ENCODE data around the gene UGT1A5.
"Not testable (repeated sequence)": the region's sequence is repeated elsewhere in the genome, so short reads cannot be mapped to it uniquely, and the experiment has no call there.

The UGT1A5 gene

DNA sequence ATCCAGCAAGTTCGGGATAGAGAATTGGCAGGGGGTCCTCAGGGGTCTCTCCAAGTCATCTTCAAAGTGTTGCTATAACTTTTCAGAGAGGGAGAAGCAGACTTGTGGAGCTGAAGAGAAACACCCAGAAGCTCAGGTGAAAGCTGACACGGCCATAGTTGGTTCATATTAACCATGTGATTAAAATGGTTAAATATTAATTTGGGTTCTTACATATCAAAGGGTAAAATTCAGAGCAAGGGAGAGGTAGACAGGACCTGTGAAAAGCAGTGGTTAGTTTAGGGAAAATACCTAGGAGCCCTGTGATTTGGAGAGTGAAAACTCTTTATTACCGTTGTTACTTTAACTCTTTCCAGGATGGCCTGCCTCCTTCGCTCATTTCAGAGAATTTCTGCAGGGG, 20.1 kb upstream of the UGT1A5 start, which contains the start of gene UGT1A6:
TSS of gene UGT1A6 (plus strand) at position 243 of the 400 bp plus-strand sequence. CDS start at position 358, 115 bp downstream.
- no peaks in the 10 kb centered on the region for H3K4me1 ChIP-seq (ENCODE audit: control insufficient read depth in 5 of 5, insufficient read depth in 5 of 5, low read length in 5 of 5)
- no peak within 1 kb of the TSS for H3K4me3 ChIP-seq (ENCODE audit: low read depth in 1 of 5, low read length in 5 of 5)
- no peaks in the 10 kb centered on the region for H3K9me3 ChIP-seq (ENCODE audit: control insufficient read depth in 5 of 5, low read length in 5 of 5)
- no peak within 1 kb of the TSS for H3K9ac ChIP-seq (ENCODE audit: low read length in 5 of 5)
- H3K27ac ChIP-seq (ENCODE audit: low read depth, low read length), result no peak within 1 kb of the TSS
- no peaks in the 10 kb centered on the region for H3K27me3 ChIP-seq (ENCODE audit: control insufficient read depth in 5 of 5, insufficient read depth in 4 of 5, low read length in 5 of 5)
- no peaks in the 10 kb centered on the region for H3K36me3 ChIP-seq (ENCODE audit: control insufficient read depth in 5 of 5, insufficient read depth in 5 of 5, low read length in 5 of 5)

GRCh38 chr2:233693963-233694362, 18.7 kb upstream of the UGT1A5 start:
- no peaks in the 10 kb centered on the region for H3K4me1 ChIP-seq (ENCODE audit: control insufficient read depth in 5 of 5, insufficient read depth in 5 of 5, low read length in 5 of 5)
- no peak overlapping the region for H3K27ac ChIP-seq (ENCODE audit: low read depth, low read length)
- no peak overlapping the region for H3K4me3 ChIP-seq (ENCODE audit: low read depth in 1 of 5, low read length in 5 of 5)
- no peak overlapping the region for H3K9ac ChIP-seq (ENCODE audit: low read length in 5 of 5)
- no peaks in the 10 kb centered on the region for H3K27me3 ChIP-seq (ENCODE audit: control insufficient read depth in 5 of 5, insufficient read depth in 4 of 5, low read length in 5 of 5)
- no peaks in the 10 kb centered on the region for H3K36me3 ChIP-seq (ENCODE audit: control insufficient read depth in 5 of 5, insufficient read depth in 5 of 5, low read length in 5 of 5)
- H3K9me3 ChIP-seq (ENCODE audit: control insufficient read depth in 5 of 5, low read length in 5 of 5), result no peaks in the 10 kb centered on the region

DNA sequence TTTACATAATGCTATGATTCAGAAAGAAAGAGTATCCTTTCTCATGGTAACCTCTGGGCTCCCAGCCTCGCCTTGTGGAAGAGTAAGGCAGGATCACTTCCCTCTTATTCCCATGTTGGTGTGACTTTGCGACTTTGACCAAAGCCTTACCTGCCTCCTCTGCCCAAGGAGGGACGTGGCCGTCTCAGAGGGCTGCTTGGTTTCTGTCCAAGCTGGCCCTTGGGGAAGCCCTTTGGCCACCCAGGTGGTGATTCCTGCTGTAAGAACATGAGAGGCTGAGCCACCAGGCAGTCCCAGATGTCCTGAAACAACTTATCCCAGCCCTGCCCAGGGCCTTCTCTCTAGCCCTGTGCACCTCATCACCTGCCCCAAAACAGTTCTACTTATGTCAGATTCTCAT, 14.0 kb upstream of the UGT1A5 start:
- Histone ChIP-seq H3K9ac (ENCODE audit: low read length in 5 of 5) (no peak overlapping the region), H3K4me3 (ENCODE audit: low read depth in 1 of 5, low read length in 5 of 5) (no peak overlapping the region), H3K9me3 (ENCODE audit: control insufficient read depth in 5 of 5, low read length in 5 of 5) (no peaks in the 10 kb centered on the region), H3K27ac (ENCODE audit: low read depth, low read length) (no peak overlapping the region), H3K27me3 (ENCODE audit: control insufficient read depth in 5 of 5, insufficient read depth in 4 of 5, low read length in 5 of 5) (no peaks in the 10 kb centered on the region), H3K4me1 (ENCODE audit: control insufficient read depth in 5 of 5, insufficient read depth in 5 of 5, low read length in 5 of 5) (no peaks in the 10 kb centered on the region), H3K36me3 (ENCODE audit: control insufficient read depth in 5 of 5, insufficient read depth in 5 of 5, low read length in 5 of 5) (no peaks in the 10 kb centered on the region)

GRCh38 chr2:233699424-233700027, 13.2 kb upstream of the UGT1A5 start:
- H3K9me3 ChIP-seq (ENCODE audit: control insufficient read depth in 5 of 5, low read length in 5 of 5), result no peaks in the 10 kb centered on the region
- H3K9ac ChIP-seq (ENCODE audit: low read length in 5 of 5), result no peak overlapping the region

GRCh38 chr2:233700028-233700635, 12.6 kb upstream of the UGT1A5 start:
- H3K27me3 ChIP-seq (ENCODE audit: control insufficient read depth in 5 of 5, insufficient read depth in 4 of 5, low read length in 5 of 5), result no peaks in the 10 kb centered on the region

More at GRCh38 chr2:233699424-233700027, 13.2 kb upstream of the UGT1A5 start:
- H3K36me3 ChIP-seq (ENCODE audit: control insufficient read depth in 5 of 5, insufficient read depth in 5 of 5, low read length in 5 of 5), result no peaks in the 10 kb centered on the region
- H3K4me1 ChIP-seq (ENCODE audit: control insufficient read depth in 5 of 5, insufficient read depth in 5 of 5, low read length in 5 of 5), result no peaks in the 10 kb centered on the region
- H3K27ac ChIP-seq (ENCODE audit: low read depth, low read length), result no peak overlapping the region
- H3K4me3 ChIP-seq (ENCODE audit: low read depth in 1 of 5, low read length in 5 of 5), result no peak overlapping the region
- no peaks in the 10 kb centered on the region for H3K27me3 ChIP-seq (ENCODE audit: control insufficient read depth in 5 of 5, insufficient read depth in 4 of 5, low read length in 5 of 5)

DNA sequence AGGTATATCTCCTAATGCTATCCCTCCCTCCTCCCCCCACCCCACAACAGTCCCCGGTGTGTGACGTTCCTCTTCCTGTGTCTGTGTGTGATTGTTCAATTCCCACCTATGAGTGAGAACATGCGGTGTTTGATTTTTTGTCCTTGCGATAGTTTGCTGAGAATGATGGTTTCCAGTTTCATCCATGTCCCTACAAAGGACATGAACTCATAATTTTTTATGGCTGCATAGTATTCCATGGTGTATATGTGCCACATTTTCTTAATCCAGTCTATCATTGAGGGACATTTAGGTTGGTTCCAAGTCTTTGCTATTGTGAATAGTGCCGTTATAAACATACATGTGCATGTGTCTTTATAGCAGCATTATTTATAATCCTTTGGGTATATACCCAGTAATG, 11.9 kb upstream of the UGT1A5 start:
- not testable (repeated sequence) for H3K9me3 ChIP-seq (ENCODE audit: control insufficient read depth in 5 of 5, low read length in 5 of 5); H3K9ac ChIP-seq (ENCODE audit: low read length in 5 of 5); H3K4me1 ChIP-seq (ENCODE audit: control insufficient read depth in 5 of 5, insufficient read depth in 5 of 5, low read length in 5 of 5); H3K27ac ChIP-seq (ENCODE audit: low read depth, low read length); H3K36me3 ChIP-seq (ENCODE audit: control insufficient read depth in 5 of 5, insufficient read depth in 5 of 5, low read length in 5 of 5); H3K27me3 ChIP-seq (ENCODE audit: control insufficient read depth in 5 of 5, insufficient read depth in 4 of 5, low read length in 5 of 5); H3K4me3 ChIP-seq (ENCODE audit: low read depth in 1 of 5, low read length in 5 of 5)

More at GRCh38 chr2:233700028-233700635, 12.6 kb upstream of the UGT1A5 start:
- no peaks in the 10 kb centered on the region for H3K9me3 ChIP-seq (ENCODE audit: control insufficient read depth in 5 of 5, low read length in 5 of 5)
- no peak overlapping the region for H3K4me3 ChIP-seq (ENCODE audit: low read depth in 1 of 5, low read length in 5 of 5)
- no peak overlapping the region for H3K9ac ChIP-seq (ENCODE audit: low read length in 5 of 5)
- no peak overlapping the region for H3K27ac ChIP-seq (ENCODE audit: low read depth, low read length)
- no peaks in the 10 kb centered on the region for H3K4me1 ChIP-seq (ENCODE audit: control insufficient read depth in 5 of 5, insufficient read depth in 5 of 5, low read length in 5 of 5)
- no peaks in the 10 kb centered on the region for H3K36me3 ChIP-seq (ENCODE audit: control insufficient read depth in 5 of 5, insufficient read depth in 5 of 5, low read length in 5 of 5)

- Histone ChIP-seq H3K9ac (ENCODE audit: low read length in 5 of 5) (no peak overlapping the region), H3K27me3 (ENCODE audit: control insufficient read depth in 5 of 5, insufficient read depth in 4 of 5, low read length in 5 of 5) (no peaks in the 10 kb centered on the region), H3K9me3 (ENCODE audit: control insufficient read depth in 5 of 5, low read length in 5 of 5) (no peaks in the 10 kb centered on the region), H3K36me3 (ENCODE audit: control insufficient read depth in 5 of 5, insufficient read depth in 5 of 5, low read length in 5 of 5) (no peaks in the 10 kb centered on the region), H3K4me3 (ENCODE audit: low read depth in 1 of 5, low read length in 5 of 5) (no peak overlapping the region), H3K4me1 (ENCODE audit: control insufficient read depth in 5 of 5, insufficient read depth in 5 of 5, low read length in 5 of 5) (no peaks in the 10 kb centered on the region), H3K27ac (ENCODE audit: low read depth, low read length) (no peak overlapping the region)
These were observed 10.5 kb upstream of the UGT1A5 start for GRCh38 chr2:233702238-233702637.

DNA sequence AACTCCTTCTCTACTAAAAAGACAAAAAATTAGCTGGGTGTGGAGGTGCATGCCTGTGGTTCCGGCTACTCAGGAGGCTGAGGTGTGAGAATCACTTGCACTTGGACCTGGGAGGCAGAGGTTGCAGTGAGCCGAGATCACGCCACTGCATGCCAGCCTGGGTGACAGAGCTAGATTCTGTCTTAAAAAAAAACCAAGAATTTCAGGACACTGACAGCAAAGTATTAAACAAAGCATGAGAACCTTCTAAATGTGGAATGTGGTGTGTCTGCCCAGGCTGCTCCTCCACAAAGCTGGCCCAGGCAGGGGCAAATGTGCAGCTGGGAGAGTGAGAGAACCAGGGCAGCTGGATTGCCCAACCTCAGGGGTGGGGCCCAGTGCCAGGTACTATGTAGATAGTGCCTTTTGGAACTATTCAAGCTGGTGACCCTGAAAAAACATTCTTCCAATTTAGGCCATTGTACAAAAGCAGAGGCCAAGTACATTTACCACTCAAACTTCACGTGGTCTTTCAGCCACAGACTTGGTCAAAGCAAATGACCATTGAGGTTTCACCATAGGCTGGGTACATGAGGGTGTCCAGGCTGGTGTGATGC, 6.7 kb upstream of the UGT1A5 start:
- H3K4me1 ChIP-seq (ENCODE audit: control insufficient read depth in 5 of 5, insufficient read depth in 5 of 5, low read length in 5 of 5), result no peaks in the 10 kb centered on the region
- H3K9ac ChIP-seq (ENCODE audit: low read length in 5 of 5), result no peak overlapping the region
- no peaks in the 10 kb centered on the region for H3K27me3 ChIP-seq (ENCODE audit: control insufficient read depth in 5 of 5, insufficient read depth in 4 of 5, low read length in 5 of 5)
- no peak overlapping the region for H3K27ac ChIP-seq (ENCODE audit: low read depth, low read length)
- no peaks in the 10 kb centered on the region for H3K9me3 ChIP-seq (ENCODE audit: control insufficient read depth in 5 of 5, low read length in 5 of 5)
- H3K36me3 ChIP-seq (ENCODE audit: control insufficient read depth in 5 of 5, insufficient read depth in 5 of 5, low read length in 5 of 5), result no peaks in the 10 kb centered on the region
- no peak overlapping the region for H3K4me3 ChIP-seq (ENCODE audit: low read depth in 1 of 5, low read length in 5 of 5)

- Histone ChIP-seq H3K27ac (ENCODE audit: low read depth, low read length) (no peak overlapping the region), H3K27me3 (ENCODE audit: control insufficient read depth in 5 of 5, insufficient read depth in 4 of 5, low read length in 5 of 5) (no peaks in the 10 kb centered on the region), H3K36me3 (ENCODE audit: control insufficient read depth in 5 of 5, insufficient read depth in 5 of 5, low read length in 5 of 5) (no peaks in the 10 kb centered on the region), H3K4me3 (ENCODE audit: low read depth in 1 of 5, low read length in 5 of 5) (no peak overlapping the region), H3K4me1 (ENCODE audit: control insufficient read depth in 5 of 5, insufficient read depth in 5 of 5, low read length in 5 of 5) (no peaks in the 10 kb centered on the region), H3K9ac (ENCODE audit: low read length in 5 of 5) (no peak overlapping the region), H3K9me3 (ENCODE audit: control insufficient read depth in 5 of 5, low read length in 5 of 5) (no peaks in the 10 kb centered on the region)
These were observed 6.0 kb upstream of the UGT1A5 start for GRCh38 chr2:233706720-233707119.

DNA sequence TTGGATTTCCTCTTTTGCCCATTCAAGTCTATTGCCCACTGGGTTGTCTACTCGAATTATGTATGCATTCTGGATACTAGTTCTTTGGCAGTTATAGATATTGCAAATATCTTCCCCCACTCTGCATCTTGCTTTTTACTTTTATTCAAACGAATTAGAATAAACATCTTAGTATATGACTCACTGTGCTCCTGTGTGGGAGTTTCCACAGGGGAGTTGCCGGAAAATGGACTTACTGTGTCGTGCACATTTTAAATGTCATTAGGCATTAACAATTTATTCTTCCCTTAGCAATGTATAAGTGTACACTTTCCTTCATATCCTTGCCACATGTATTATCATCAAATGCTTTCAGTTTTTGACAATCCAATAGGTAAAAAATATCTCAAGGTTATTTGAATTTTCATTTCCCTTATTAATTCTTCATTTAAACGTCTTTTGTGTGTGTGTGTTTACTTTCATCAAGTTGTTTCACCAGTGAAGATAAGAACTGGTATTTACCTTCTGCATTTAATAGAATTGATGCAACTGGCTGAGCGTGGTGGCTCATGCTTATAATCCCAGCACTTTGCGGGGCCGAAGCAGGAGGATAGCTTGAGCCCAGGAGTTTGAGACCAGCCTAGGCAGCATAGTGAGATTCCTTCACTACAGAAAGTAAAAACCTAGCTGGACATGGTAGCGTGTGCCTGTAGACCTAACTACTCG, 4.6 kb upstream of the UGT1A5 start:
- no peaks in the 10 kb centered on the region for H3K4me1 ChIP-seq (ENCODE audit: control insufficient read depth in 5 of 5, insufficient read depth in 5 of 5, low read length in 5 of 5)
- no peaks in the 10 kb centered on the region for H3K9me3 ChIP-seq (ENCODE audit: control insufficient read depth in 5 of 5, low read length in 5 of 5)
- H3K36me3 ChIP-seq (ENCODE audit: control insufficient read depth in 5 of 5, insufficient read depth in 5 of 5, low read length in 5 of 5), result no peaks in the 10 kb centered on the region
- no peaks in the 10 kb centered on the region for H3K27me3 ChIP-seq (ENCODE audit: control insufficient read depth in 5 of 5, insufficient read depth in 4 of 5, low read length in 5 of 5)
- no peak overlapping the region for H3K9ac ChIP-seq (ENCODE audit: low read length in 5 of 5)
- H3K4me3 ChIP-seq (ENCODE audit: low read depth in 1 of 5, low read length in 5 of 5), result no peak overlapping the region
- no peak overlapping the region for H3K27ac ChIP-seq (ENCODE audit: low read depth, low read length)
